Spleen (tissue), 11 donors: Measurements from ENCODE around the gene CLEC4E. TPM values are rescaled to one million over a fixed set of nuclear protein-coding genes. Genes with fewer than 3 reads are reported as not detected.

ENCODE experiments used
- DNase-seq: peaks from one replicate; pipeline ENCODE4 v3.0.0-alpha.2; 2020
- H3K27ac ChIP-seq, 8 donors: fragments of 200-600 bp; sonication (generic) in 7 of 8; 1 replicate in 4 of 8; 2 replicates in 4 of 8; pipeline versions ENCODE4 v1.5.0 to v1.8.0; 2016 to 2021; ENCODE audit warnings: inconsistent platforms in 4 of 8, mild to moderate bottlenecking in 4 of 8, moderate library complexity in 1 of 8
- H3K27me3 ChIP-seq, 7 donors: fragments of 200-600 bp; sonication (generic) in 6 of 7; replicated peaks in 1 of 7; 1 replicate in 4 of 7; 2 replicates in 3 of 7; pipeline versions ENCODE4 v1.5.0 to v1.8.0; 2016 to 2021; ENCODE audit warnings: inconsistent platforms in 3 of 7, mild to moderate bottlenecking in 1 of 7
- H3K36me3 ChIP-seq, 6 donors: fragments of 200-600 bp; sonication (generic) in 5 of 6; 1 replicate in 4 of 6; 2 replicates in 2 of 6; pipeline versions ENCODE4 v1.5.0 to v1.8.0; 2016 to 2021; ENCODE audit warnings: inconsistent platforms in 2 of 6
- H3K4me1 ChIP-seq, 6 donors: fragments of 200-600 bp; sonication (generic) in 5 of 6; 1 replicate in 3 of 6; 2 replicates in 3 of 6; pipeline versions ENCODE4 v1.5.0 to v1.8.0; 2016 to 2021; ENCODE audit warnings: inconsistent platforms in 3 of 6
- H3K4me3 ChIP-seq, 8 donors: fragments of 200-600 bp; sonication (generic) in 7 of 8; 1 replicate in 4 of 8; 2 replicates in 4 of 8; pipeline versions ENCODE4 v1.5.0 to v1.8.0; 2016 to 2021; ENCODE audit warnings: inconsistent platforms in 4 of 8, mild to moderate bottlenecking in 4 of 8, moderate library complexity in 2 of 8
- H3K9me3 ChIP-seq, 8 donors: fragments of 200-600 bp; sonication (generic) in 7 of 8; 1 replicate in 4 of 8; 2 replicates in 4 of 8; pipeline versions ENCODE4 v1.5.0 to v1.8.0; 2016 to 2021; ENCODE audit warnings: inconsistent platforms in 4 of 8
- CTCF ChIP-seq, 11 experiments: fragments of 200-600 bp in 7 of 11; fragments of 450-650 bp in 4 of 11; sonication (generic) in 4 of 11; IDR thresholded peaks in 8 of 11; conservative IDR thresholded peaks in 3 of 11; 1 replicate in 7 of 11; 2 replicates in 4 of 11; pipeline versions ENCODE4 v1.4.0 to v1.8.0; 2016 to 2021; ENCODE audit warnings: antibody characterized with exemption in 11 of 11, inconsistent platforms in 4 of 11, mild to moderate bottlenecking in 1 of 11
- POLR2A ChIP-seq, 3 donors: fragments of 450-650 bp; IDR thresholded peaks; one replicate each; pipeline ENCODE4 v1.5.1; 2017; ENCODE audit warnings: antibody characterized with exemption in 3 of 3, mild to moderate bottlenecking in 1 of 3
- POLR2AphosphoS5 ChIP-seq, 3 donors: sonication (generic); formaldehyde crosslinking; IDR thresholded peaks; one replicate each; pipeline ENCODE4 v1.5.1; 2017; ENCODE audit warnings: antibody characterized with exemption in 3 of 3
- WGBS, 5 donors: extraction: QIAGEN DNeasy Blood & Tissue Kit in 3 of 5; methylation state at CpG; one replicate each; pipeline versions ENCODE4 v1.1.5 to v1.1.7; 2013 to 2018; 5-methylcytosine and 5-hydroxymethylcytosine counted together
- intact Hi-C: fragments of 100-400 bp; cut with DNase I; formaldehyde crosslinking; loops from one replicate; pipeline ENCODE4 v1.15.0; 2023; ENCODE audit warnings: low total_unique reads
- polyA plus RNA-seq, 3 donors: library from polyadenylated mRNA; stranded (reverse); fragments of 200-250 nt; gene quantifications; one replicate each; pipeline ENCODE4 v1.2.1, GENCODE V29; 2013
- total RNA-seq, 7 donors: library from RNA; depleted of rRNA in 3 of 7; stranded (reverse); fragments of >200 nt in 3 of 7; fragmentation: NEBNext Ultra II Directional in 4 of 7; extraction: Animal tissue kit (Norgen Biotek cat#: 25700) in 4 of 7; gene quantifications; one replicate each; pipeline versions ENCODE4 v1.1.0 to v1.2.1, GENCODE V29; 2016 to 2021
- donor health status: healthy with polysubstance abuse.
- donor health status: DM: no; HTN: no; CAD: no; lungs with moderate emphysema.
- donor health status: DM: no; HTN: no; CAD: no.
- donor health status: Bipolar disorder and iron deficiency.
- donor health status: healthy.
- donor health status: DM: no; HTN: no; CAD: no.
- donor health status: DM: yes; HTN: yes; CAD: no.

The CLEC4E gene
- total and polyA plus RNA-seq, 10 donors: 7.4 to 55.0 (median 25.5) TPM

GRCh38 chr12:8564656-8565055, 24.0 kb upstream of the CLEC4E start:
- DNase-seq: peak; percentile 71
- Histone ChIP-seq H3K9me3 (peaks cover 0 to 44% (median 29%) of the 10 kb centered on the region in 8 donors), H3K27ac (peak overlapping the region in 3 of 8 donors; percentile 81 to 93 (median 82)), H3K36me3 (no peaks in the 10 kb centered on the region), H3K4me3 (peak overlapping the region in 3 of 8 donors; percentile 19 to 53 (median 31)), H3K4me1 (peaks cover 0 to 24% (median 2%) of the 10 kb centered on the region in 6 donors), H3K27me3 (no peaks in the 10 kb centered on the region)
- TF ChIP-seq POLR2AphosphoS5 (IDR thresholded peaks at IDR 0.05) (peak in 1 of 3 donors; percentile 28), POLR2A (IDR thresholded peaks at IDR 0.05) (no peak), CTCF (IDR thresholded peaks at IDR 0.05 in 8 of 11, conservative IDR thresholded peaks at IDR 0.05 in 3 of 11) (no peak)
- intact Hi-C loops: no loop called here
- 62 to 86% (median 76%) methylated on average over 22 of the region's 22 CpGs for whole genome bisulfite sequencing, 5 donors

- no peaks in the 10 kb centered on the region for H3K27me3 ChIP-seq
- no peak overlapping the region for H3K4me3 ChIP-seq
- DNase-seq: no peak
- no peak for TF ChIP-seq POLR2A (IDR thresholded peaks at IDR 0.05)
- no peak for TF ChIP-seq POLR2AphosphoS5 (IDR thresholded peaks at IDR 0.05)
- TF ChIP-seq CTCF (IDR thresholded peaks at IDR 0.05 in 8 of 11, conservative IDR thresholded peaks at IDR 0.05 in 3 of 11): no peak
- peaks cover 0 to 24% (median 2%) of the 10 kb centered on the region in 6 donors for H3K4me1 ChIP-seq
- H3K9me3 ChIP-seq: peaks cover 0 to 44% (median 29%) of the 10 kb centered on the region in 8 donors
- H3K36me3 ChIP-seq: no peaks in the 10 kb centered on the region
- no peak overlapping the region for H3K27ac ChIP-seq
- intact Hi-C loops: no loop called here
- WGBS, 5 donors: 79 to 85% (median 83%) methylated on average over 3 of the region's 3 CpGs
These were observed 22.7 kb upstream of the CLEC4E start for GRCh38 chr12:8563356-8563755.

- Histone ChIP-seq H3K9me3 (peaks cover 0 to 36% (median 23%) of the 10 kb centered on the region in 8 donors), H3K27ac (no peak overlapping the region), H3K4me1 (peaks cover 0 to 23% (median 2%) of the 10 kb centered on the region in 6 donors), H3K36me3 (no peaks in the 10 kb centered on the region), H3K4me3 (no peak overlapping the region), H3K27me3 (no peaks in the 10 kb centered on the region)
- intact Hi-C loops: no loop called here
- WGBS, 5 donors: 70 to 95% (median 93%) methylated on average over 6 of the region's 6 CpGs
- no peak for TF ChIP-seq POLR2AphosphoS5 (IDR thresholded peaks at IDR 0.05)
- peak in 1 of 11 experiments; percentile 12 for TF ChIP-seq CTCF (IDR thresholded peaks at IDR 0.05 in 8 of 11, conservative IDR thresholded peaks at IDR 0.05 in 3 of 11)
- no peak for DNase-seq
These were observed 21.6 kb upstream of the CLEC4E start for GRCh38 chr12:8562310-8562709.

GRCh38 chr12:8561011-8561410, 20.3 kb upstream of the CLEC4E start:
- intact Hi-C loops: no loop called here
- no peak for TF ChIP-seq POLR2AphosphoS5 (IDR thresholded peaks at IDR 0.05)
- TF ChIP-seq CTCF (IDR thresholded peaks at IDR 0.05 in 8 of 11, conservative IDR thresholded peaks at IDR 0.05 in 3 of 11): no peak
- TF ChIP-seq POLR2A (IDR thresholded peaks at IDR 0.05): no peak
- H3K4me1 ChIP-seq: peaks cover 0 to 20% (median 0%) of the 10 kb centered on the region in 6 donors
- H3K9me3 ChIP-seq: peaks cover 0 to 31% (median 20%) of the 10 kb centered on the region in 8 donors
- DNase-seq: no peak
- H3K36me3 ChIP-seq: no peaks in the 10 kb centered on the region
- 74 to 78% (median 77%) methylated on average over 4 of the region's 4 CpGs for WGBS, 5 donors
- H3K4me3 ChIP-seq: no peak overlapping the region
- no peak overlapping the region for H3K27ac ChIP-seq
- H3K27me3 ChIP-seq: no peaks in the 10 kb centered on the region
